SK-MEL-5 (cell line): ENCODE data around the gene PLA2G2A. TPM values are rescaled to one million over a fixed set of nuclear protein-coding genes. Genes with fewer than 3 reads are reported as not detected.

Source experiments
- DNase-seq: peaks from one replicate; pipeline ENCODE4 v3.0.0-alpha.2; 2016; ENCODE audit warnings: low read depth, low spot score
- in situ Hi-C: cut with HindIII; loops from 2 replicates; pipeline ENCODE4 v1.10.0; 2016; ENCODE audit warnings: low sequenced_read_pairs, high pct_unique_total_duplicates, low pct_unique_long_range_greater_than_20kb
- total RNA-seq: library from RNA; depleted of rRNA; stranded (reverse); fragments of >200 nt; shearing (Covaris generic); gene quantifications from 2 replicates; pipeline ENCODE4 v1.2.3, GENCODE V29; 2014

The PLA2G2A gene
- total RNA-seq, 1 experiment from 2014 or later = not detected

- in situ Hi-C loops = no loop called here
- DNase-seq = no peak
Measured at GRCh38 chr1:19976317-19977003, 3.0 kb downstream of the PLA2G2A start.

- in situ Hi-C loops = no loop called here
Measured at GRCh38 chr1:19975423-19976193, 3.8 kb downstream of the PLA2G2A start.

DNA sequence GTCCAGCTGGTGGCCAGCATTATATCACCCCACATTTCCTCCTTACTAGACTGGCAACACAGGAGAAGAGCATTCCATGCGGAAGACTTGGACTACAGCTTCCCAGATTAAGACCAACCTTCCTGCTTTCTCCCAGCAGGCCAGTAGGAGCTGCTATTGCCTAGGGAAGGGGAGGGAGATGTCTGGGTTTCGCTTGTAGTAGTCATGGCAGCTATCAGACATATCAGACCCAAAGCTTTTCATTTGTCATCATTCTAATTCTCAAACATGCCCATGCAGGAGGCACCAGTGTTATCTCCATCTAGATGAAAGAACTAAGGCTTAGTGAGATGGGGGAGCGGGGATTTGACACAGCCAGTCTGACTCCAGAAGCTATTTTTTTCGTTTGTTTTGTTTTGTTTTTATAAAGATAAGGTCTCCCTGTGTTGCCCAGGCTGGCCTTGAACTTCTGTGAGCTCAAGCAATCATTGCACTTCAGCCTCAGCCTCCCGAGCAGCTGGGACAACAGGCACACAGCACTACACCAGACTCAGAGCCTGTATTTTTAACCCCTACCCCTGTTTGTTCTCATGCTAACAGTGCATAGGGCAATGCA, 4.5 kb downstream of the PLA2G2A start:
- peak; percentile 84 for DNase-seq
- in situ Hi-C loops = no loop called here

More at GRCh38 chr1:19975423-19976193, 3.8 kb downstream of the PLA2G2A start:
- DNase-seq = no peak

- DNase-seq = no peak
- in situ Hi-C loops = no loop called here
Measured at GRCh38 chr1:19973616-19974015, 5.8 kb downstream of the PLA2G2A start.

- in situ Hi-C loops = no loop called here
- no peak for DNase-seq
Measured at GRCh38 chr1:19971664-19972063, 7.8 kb downstream of the PLA2G2A start.

- DNase-seq = no peak
- in situ Hi-C loops = no loop called here
Measured at GRCh38 chr1:19969898-19970660, 9.3 kb downstream of the PLA2G2A start.

DNA sequence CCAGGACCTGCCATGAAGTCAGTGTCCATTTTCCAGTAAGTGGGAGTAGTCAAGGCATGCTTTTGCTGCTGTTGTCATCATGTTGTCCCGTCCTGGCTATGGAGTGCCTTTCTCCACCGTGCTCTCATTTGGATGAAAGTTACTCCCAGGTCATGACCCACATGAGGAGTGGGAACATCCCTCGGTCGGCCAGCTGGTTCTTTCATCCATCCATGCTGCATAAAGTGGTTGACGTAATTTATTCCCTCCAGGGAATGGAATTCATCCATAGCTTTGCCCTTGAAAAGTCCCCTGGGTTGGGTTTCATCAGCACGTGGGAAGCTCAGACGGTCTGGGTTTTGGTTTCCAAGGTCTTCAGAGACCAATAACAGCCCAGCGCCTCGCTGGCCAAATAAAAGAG, 11.6 kb downstream of the PLA2G2A start:
- in situ Hi-C loops = no loop called here

GRCh38 chr1:19964542-19964941, 14.9 kb downstream of the PLA2G2A start:
- in situ Hi-C loops = no loop called here
- no peak for DNase-seq

More for the DNA sequence above, 11.6 kb downstream of the PLA2G2A start:
- peak; percentile 28 for DNase-seq

GRCh38 chr1:19963636-19964035, 15.8 kb downstream of the PLA2G2A start:
- in situ Hi-C loops = no loop called here
- peak; percentile 58 for DNase-seq

GRCh38 chr1:19960591-19960990, 18.8 kb downstream of the PLA2G2A start:
- in situ Hi-C loops = no loop called here
- no peak for DNase-seq

DNA sequence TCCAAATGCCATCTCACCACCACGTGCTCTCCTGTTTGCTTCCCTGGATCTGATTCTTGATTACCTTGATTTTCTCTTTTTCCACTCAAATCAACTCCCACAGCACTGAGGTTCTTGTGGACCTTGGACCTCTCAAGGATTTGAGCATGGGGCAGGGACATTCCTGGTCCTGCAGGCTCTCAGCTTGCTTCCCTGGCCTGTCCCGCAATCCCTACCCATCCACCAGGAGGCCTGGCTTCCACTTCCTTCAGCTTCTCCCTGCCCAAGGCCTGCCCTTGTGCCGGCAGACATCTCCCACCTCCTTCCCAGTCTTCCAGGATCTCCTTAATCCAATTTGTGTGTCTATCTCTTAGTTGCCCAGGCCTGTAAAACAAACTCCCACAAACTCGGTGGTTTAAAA, 21.6 kb downstream of the PLA2G2A start:
- in situ Hi-C loops = no loop called here
- no peak for DNase-seq

DNA sequence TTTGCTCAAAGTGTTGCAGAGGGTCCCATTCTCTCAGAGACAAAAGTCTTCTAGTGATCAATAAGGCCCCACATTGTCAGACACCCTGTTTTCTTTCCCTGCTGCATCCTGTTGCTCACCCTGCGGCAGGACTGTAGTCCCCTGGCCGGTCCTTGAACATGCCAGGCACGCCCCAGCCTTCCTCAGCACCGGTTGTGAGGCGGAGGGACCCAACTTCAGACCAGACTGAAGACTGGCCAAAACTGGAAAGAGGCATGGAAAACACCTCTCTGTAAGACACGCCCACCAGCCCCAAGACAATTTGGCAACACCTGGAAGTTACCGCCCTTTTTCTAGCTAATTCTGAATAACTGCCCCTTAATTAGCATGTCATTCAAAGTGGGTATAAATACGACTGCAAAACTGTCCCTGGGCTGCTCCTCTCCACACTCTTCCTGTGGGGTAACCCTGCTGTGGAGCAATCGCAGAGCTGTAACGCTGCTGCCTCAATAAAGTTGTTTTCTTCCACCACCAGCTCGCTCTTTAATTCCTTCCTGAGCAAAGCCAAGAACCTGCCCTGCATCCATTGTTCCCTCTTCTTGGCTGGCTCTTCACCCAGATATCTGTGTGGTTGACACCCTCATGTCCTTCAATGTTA, 23.8 kb downstream of the PLA2G2A start:
- DNase-seq = no peak
- in situ Hi-C loops = no loop called here

DNA sequence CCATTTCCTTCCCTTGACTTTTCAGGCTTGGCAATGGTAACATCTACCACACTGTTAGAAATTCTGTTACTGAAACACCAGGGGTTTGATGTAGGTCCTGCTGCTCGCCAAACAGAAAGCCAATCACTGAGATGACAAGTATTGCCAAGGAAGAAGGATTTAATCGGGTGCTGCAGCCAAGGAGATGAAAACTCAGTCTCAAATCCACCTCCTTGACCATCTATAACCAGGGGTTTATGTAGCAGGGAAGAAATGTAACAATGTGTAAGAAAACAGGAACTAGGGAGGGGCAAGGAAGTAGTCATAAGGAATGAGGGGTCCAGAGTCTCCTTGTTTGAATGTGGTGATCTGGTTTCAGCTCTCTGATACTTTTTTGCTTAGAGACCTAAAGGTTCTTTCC, 25.4 kb downstream of the PLA2G2A start:
- DNase-seq = no peak
- in situ Hi-C loops = no loop called here

DNA sequence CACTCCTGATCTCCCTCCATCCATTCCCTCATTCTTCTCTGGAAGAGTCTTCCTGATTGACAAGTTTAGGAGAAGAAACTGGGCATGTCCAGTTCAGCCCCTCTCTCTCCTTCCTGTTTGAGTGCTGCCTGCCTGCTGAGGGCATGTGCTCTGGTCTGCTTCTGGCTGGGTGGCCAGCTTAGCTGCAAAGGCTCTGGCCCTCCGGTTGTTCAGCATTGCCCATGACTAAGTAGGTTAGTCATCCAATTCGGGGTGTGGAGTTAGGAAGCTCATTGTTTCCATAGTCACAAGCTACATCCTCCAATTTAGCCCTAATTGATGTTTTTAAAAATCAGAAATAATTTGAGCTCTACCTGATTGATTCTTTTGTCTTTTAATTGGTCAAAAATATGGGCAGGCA, 30.4 kb downstream of the PLA2G2A start:
- in situ Hi-C loops = no loop called here
- DNase-seq = peak; percentile 29

- DNase-seq = no peak
- in situ Hi-C loops = no loop called here
Measured at GRCh38 chr1:19946971-19947370, 32.4 kb downstream of the PLA2G2A start.

- in situ Hi-C loops = no loop called here
- DNase-seq = no peak
Measured at GRCh38 chr1:19946331-19946751, 33.1 kb downstream of the PLA2G2A start.

GRCh38 chr1:19945914-19946313, 33.5 kb downstream of the PLA2G2A start:
- in situ Hi-C loops = no loop called here
- DNase-seq = no peak

GRCh38 chr1:19942657-19943056, 36.8 kb downstream of the PLA2G2A start:
- in situ Hi-C loops = no loop called here

More at GRCh38 chr1:19942657-19943056, 36.8 kb downstream of the PLA2G2A start:
- no peak for DNase-seq
